ENCODE measurements around the gene AUTS2.

The AUTS2 gene

DNA sequence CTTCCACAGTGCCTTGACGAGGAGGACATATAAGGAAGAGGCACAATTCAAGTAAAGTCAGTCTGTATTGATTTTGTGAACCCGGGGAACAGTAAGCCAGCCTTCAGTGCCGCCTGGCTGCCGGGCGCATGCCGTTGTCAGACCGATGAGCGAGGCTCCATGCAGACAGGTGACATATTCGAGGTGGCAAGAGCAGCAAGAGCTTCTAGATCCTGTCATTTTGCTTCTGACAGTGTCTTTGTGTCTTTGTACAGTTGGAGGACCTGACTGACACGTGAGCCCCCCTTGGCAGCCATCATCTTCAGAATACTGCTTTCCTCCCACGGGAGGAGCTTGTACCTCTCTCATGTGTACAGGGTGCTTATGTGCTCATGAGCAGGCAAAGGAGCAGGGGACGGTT, 1146.2 kb downstream of the AUTS2 start:
- no peak for DNase-seq

DNA sequence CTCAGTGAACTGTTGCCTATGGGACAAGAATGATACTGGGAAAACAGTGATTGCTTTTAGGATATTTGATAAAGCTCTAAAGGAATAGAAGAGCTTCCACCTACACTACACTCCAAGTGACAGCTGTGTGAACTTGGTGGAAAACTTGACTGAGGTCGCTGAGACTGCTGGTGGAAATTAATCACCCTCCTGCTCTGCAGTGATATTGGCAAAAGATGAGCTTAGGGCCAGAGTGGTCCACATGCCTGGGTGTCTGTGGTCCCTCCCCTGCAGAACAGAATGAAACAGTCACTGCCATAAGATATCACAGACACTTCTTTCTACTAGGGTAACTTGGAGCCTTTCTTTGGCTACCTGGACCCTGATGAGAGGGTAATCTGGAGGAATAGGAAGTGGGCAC, 1151.6 kb downstream of the AUTS2 start:
- no peak for DNase-seq

DNA sequence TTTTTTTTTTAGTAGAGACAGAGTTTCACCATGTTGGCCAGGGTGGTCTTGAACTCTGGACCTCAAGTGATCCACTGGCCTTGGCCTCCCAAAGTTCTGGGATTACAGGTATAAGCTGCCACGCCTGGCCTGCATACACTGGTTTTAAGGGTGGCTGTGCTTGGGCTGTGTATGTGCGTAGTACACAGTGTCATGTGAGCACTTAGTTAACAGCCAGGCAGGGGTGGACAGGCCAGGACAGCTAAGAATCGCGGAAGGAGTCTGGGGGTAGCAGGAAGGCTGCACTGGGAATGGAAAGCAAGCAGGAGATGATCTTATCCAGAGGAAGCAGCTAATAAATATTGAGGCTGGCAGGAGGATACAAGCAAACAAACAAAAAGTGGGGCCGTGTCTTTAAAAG, 1153.6 kb downstream of the AUTS2 start:
- no peak for DNase-seq

DNA sequence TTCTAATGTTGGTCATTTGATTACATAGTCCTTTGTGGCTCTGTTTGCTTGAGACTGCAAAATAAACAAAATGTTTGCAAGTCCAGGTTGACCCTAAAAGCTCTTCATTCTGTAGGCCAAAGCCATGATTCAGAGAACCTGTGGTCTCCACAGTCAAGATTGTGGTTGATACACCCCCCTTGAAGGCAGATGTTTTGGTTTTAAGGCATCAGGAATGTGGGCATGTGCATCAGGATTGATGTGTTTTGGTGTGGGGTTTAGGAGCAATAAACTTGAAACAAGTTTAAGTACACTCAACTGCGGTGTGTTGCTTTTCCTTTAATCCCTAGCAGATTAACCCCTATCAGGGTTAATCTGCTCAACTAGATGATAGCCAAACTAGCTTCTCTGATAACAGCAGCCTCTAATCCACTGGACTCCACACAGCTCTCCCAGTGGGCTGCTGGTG, 1154.5 kb downstream of the AUTS2 start:
- DNase-seq = no peak

DNA sequence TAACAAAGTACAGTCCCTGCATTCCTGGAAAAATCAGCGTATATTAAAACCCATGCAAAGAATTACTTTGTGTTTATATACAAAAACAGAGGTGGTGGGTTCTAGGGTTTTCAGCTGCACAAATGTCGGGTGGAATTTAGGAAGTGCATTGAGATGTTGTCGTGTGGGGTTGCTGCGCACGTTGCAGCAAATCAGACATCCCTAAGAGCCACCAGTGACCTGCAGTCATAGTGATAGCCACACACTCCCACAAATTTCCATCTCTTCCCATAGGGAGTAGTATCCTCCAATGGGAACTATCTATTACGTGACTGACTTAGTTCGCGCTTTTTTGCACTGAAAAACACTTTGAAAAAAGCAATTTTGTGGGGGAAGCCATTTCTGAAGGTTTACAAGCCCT, 1158.5 kb downstream of the AUTS2 start:
- no peak for DNase-seq

GRCh38 chr7:70758646-70759045, 1160.4 kb downstream of the AUTS2 start:
- no peak for DNase-seq

- no peak for DNase-seq
Observed at GRCh38 chr7:70759674-70760073, 1161.4 kb downstream of the AUTS2 start.

DNA sequence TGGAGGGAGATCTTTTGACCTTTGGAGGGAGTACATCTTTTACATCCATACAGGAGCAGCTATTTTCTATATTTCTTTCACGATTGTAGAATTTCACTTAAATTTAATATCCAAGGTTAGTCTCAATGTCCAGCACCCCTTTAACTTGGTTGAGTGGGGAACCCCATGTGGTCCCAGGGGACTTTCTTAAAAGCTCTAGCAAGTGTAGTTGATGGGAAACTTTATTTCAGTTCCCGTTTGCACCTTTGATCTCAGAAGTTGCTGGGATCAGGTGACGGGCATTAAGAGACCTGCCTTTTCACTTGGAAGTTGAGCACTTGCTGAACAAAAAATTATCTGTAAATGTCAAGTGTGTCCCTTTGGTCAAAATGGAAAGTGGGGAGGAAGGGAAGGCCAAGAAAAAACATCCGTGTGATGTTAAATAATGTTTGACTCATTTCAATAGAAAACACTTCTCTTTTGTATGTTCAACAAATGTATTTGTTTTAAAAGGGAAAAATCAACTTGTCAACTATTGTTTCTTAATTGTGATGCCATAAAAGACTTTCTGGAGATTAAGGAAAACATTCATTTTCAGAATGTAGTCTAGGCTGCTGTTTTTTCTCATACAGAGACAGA, 1163.5 kb downstream of the AUTS2 start:
- no peak for DNase-seq

DNA sequence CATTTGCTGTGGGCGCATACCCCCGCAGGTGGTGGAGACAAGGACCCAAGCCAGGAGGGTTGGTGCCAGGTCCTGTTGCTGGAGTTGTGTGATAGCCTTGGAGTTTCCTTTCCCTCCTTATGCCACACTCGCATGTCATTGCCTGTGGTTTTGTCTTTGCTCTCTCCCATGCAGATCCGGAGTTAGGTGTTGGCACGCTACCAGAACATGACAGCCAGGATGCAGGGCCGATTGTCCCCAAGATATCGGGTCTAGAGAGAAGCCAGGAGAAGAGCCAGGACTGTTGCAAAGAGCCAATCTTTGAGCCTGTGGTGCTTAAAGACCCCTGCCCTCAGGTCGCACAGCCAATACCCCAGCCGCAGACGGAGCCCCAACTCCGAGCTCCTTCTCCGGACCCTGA, 1164.4 kb downstream of the AUTS2 start:
- DNase-seq = no peak

GRCh38 chr7:70763961-70764691, 1165.9 kb downstream of the AUTS2 start:
- no peak for DNase-seq

- no peak for DNase-seq
Observed at GRCh38 chr7:70764701-70765208, 1166.5 kb downstream of the AUTS2 start.

DNA sequence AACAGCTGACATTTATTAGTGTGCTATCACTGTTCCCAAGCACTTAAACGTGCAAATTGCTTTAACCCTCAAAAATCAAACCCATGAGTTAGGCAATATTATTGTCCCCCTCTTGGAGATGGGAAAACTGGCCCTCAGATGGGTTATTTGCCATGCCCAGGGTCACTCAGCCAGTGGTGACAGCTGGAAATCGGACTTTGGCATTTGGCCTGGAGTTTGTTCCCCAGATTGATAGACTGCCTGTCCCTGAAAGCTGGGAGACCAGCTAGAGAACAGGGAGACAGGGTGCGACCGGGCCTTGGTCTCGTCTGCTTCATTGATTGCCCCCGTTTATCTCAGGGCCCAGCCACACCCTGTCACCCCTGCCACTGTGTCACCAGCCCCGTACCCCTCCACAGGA, 1167.4 kb downstream of the AUTS2 start:
- no peak for DNase-seq

DNA sequence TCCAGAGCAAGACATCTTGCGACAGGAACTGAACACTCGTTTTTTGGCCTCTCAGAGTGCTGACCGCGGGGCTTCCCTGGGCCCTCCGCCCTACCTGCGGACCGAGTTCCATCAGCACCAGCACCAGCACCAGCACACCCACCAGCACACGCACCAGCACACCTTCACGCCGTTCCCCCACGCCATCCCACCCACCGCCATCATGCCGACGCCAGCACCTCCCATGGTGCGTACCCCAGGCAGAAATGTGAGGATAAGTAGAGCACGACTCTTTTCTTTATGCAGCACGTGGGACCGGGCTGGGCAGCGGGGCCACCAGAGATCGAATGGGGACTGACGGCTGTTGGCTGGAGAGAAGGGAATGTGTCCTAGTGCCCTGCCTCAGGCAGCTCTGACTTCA, 1167.8 kb downstream of the AUTS2 start:
- DNase-seq = no peak

- no peak for DNase-seq
Observed at GRCh38 chr7:70766694-70767093, 1168.4 kb downstream of the AUTS2 start.

- DNase-seq = no peak
Observed at GRCh38 chr7:70770154-70770553, 1171.9 kb downstream of the AUTS2 start.

- DNase-seq = no peak
Observed at GRCh38 chr7:70771451-70771850, 1173.2 kb downstream of the AUTS2 start.

GRCh38 chr7:70772891-70773290, 1174.6 kb downstream of the AUTS2 start:
- no peak for DNase-seq

DNA sequence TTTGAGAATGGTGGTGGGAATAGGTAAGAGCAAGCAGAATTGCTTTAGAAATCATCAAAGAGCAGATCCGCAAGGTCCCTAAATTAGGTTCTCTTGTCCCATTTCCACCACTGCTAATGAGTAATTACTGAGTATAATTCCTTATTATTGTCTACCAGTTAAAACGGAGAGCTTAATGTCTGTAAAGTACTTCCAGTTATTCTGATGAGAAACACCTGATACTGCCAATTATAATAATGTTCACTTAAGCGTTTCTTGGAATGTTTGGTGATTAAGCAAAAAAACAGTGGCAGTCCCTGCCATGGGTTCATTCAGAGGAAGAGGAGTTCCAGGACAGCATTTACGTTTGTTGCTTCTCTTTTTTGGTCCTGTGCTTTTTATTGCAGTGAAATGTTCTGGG, 1175.1 kb downstream of the AUTS2 start:
- DNase-seq = no peak

- DNase-seq = no peak
Observed at GRCh38 chr7:70774950-70775527, 1176.8 kb downstream of the AUTS2 start.

GRCh38 chr7:70775570-70776156, 1177.4 kb downstream of the AUTS2 start:
- no peak for DNase-seq

GRCh38 chr7:70776627-70777101, 1178.4 kb downstream of the AUTS2 start:
- no peak for DNase-seq

- no peak for DNase-seq
Observed at GRCh38 chr7:70777251-70777650, 1179.0 kb downstream of the AUTS2 start.

DNA sequence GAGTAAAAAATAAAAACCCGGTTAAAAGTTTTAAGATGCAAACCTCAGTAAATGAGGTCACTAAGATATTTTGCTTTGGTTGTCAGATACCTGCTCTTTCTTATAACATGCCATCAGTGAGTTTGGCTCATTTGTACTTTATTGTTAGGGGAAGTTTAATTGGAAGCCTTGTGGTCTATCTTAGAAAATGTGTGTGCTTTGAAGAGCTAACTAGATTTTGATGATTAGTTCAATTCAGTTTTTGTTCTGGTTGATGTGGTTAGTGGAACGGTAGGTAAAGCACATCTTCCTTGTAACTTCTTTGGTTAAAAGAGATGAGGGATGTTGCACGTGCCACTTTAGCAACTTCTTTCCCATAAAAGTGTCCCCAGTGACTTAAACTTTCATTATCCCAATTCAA, 1180.3 kb downstream of the AUTS2 start:
- DNase-seq = no peak

GRCh38 chr7:70779321-70779720, 1181.0 kb downstream of the AUTS2 start:
- DNase-seq = no peak

All from effector CD4-positive, alpha-beta T cell (primary cell).